GM12865 (cell line): ENCODE results near the gene MEX3D.

Source experiments
- DNase-seq: peaks from one replicate; pipeline ENCODE4 v3.0.0; 2010; ENCODE audit warnings: low read depth
- H3K4me3 ChIP-seq: 2 replicates; pipeline ENCODE4 v1.5.1; 2011; ENCODE audit warnings: mild to moderate bottlenecking, low read depth, low read length, control low read depth
- CTCF ChIP-seq: IDR thresholded peaks from 2 replicates; pipeline ENCODE4 v1.5.1; 2011; ENCODE audit warnings: low read length, control low read depth, low read depth, inconsistent platforms; ENCODE audit not compliant: insufficient read depth; ENCODE audit errors: missing control alignments

MEX3D gene

DNA sequence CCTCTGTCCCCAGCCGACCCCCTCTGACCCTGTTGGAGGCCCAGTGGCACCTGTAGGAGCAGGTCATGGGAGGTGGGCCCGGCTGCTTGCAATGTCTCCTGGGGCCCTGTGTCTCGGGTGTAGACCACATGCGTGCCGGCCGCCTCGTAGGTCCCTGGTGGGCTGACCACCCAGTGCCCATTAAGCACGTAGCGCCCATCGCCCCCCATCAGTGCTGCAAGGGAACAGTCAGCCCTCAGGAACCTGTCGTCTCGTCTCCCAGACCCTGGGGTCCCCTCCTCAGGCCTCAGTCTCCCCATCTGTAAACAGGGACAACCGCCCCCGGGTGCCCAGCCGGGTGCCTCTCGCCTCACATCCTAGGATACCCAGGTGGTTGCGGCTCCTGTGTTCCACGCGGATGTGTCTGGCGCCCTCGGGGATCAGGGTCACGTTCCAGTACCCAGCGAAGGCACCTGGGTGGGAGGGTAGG, 60.9 kb downstream of the MEX3D start:
- TF ChIP-seq CTCF = no peak
- H3K4me3 ChIP-seq = no peak overlapping the region
- no peak for DNase-seq

DNA sequence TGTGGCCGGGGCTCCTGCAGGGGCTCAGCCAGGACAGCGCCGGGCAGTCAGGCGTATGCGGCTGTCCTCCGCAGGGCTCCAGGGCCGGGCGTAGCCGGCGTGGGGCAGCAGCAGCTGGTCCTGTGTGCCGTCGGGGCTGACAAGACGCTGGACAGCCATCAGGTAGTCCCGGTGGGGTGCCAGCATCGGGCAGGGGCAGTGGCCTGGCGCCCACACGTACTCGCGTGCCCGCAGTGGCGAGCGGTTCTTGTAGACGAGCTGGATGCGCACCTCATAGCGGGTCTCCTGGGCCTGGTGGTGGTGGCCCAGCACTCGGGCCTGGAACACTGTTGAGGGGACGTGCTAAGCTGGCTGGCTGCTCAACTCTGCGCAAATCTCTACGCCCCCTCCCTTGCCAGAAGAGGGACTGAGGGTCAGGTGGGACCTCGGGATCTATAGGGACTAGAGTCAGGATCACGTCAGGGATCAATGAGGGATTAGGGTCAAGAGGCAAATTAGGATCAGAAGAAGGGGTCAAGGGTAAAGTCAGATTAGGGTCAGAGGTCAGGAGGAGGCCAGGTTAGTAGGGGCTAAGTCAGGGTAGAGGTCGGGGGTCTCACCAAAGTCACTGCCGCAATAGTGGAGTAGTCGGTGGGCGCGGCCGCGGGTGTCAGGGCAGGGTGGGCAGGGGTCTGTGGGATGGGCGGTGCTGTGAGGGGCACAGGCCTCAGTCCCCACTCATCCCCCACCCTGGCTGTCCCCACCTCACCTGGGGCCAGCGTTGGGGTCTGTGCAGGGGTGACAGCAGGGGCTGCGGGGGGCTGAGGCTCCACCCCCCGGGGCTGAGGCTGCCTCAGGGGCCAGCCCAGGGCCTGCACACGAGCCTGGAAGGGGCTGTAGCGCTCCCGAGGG, 61.9 kb downstream of the MEX3D start:
- H3K4me3 ChIP-seq = no peak overlapping the region
- TF ChIP-seq CTCF = no peak
- no peak for DNase-seq

GRCh38 chr19:1505012-1505411, 63.1 kb downstream of the MEX3D start:
- H3K4me3 ChIP-seq = no peak overlapping the region
- DNase-seq = no peak
- TF ChIP-seq CTCF = no peak
